GM19452 (cell line): Measurements from ENCODE around the gene EMILIN2.

Experiments
- ATAC-seq: cut with Tn5 transposase; IDR thresholded peaks from one replicate; pipeline ENCODE4 v1.9.1; 2021; ENCODE audit not compliant: unreplicated experiment

EMILIN2 gene

GRCh38 chr18:2897448-2898185, 50.8 kb downstream of the EMILIN2 start:
- no peak for ATAC-seq

- ATAC-seq = no peak
Observed at GRCh38 chr18:2898186-2898640, 51.4 kb downstream of the EMILIN2 start.

- ATAC-seq = no peak
Observed at GRCh38 chr18:2900684-2901422, 54.0 kb downstream of the EMILIN2 start.

- no peak for ATAC-seq
Observed at GRCh38 chr18:2901423-2901985, 54.7 kb downstream of the EMILIN2 start.

- no peak for ATAC-seq
Observed at GRCh38 chr18:2902327-2902726, 55.5 kb downstream of the EMILIN2 start.

- ATAC-seq = no peak
Observed at GRCh38 chr18:2903006-2903405, 56.2 kb downstream of the EMILIN2 start.

- ATAC-seq = peak; percentile 37
Observed at GRCh38 chr18:2905854-2906703, 59.3 kb downstream of the EMILIN2 start.

- ATAC-seq = peak; percentile 66
Observed at GRCh38 chr18:2906704-2907549, 60.1 kb downstream of the EMILIN2 start.

GRCh38 chr18:2907550-2908135, 60.8 kb downstream of the EMILIN2 start:
- no peak for ATAC-seq

GRCh38 chr18:2908166-2908945, 61.5 kb downstream of the EMILIN2 start:
- no peak for ATAC-seq

- no peak for ATAC-seq
Observed at GRCh38 chr18:2908946-2909335, 62.1 kb downstream of the EMILIN2 start.

GRCh38 chr18:2909431-2910140, 62.8 kb downstream of the EMILIN2 start:
- ATAC-seq = no peak

- no peak for ATAC-seq
Observed at GRCh38 chr18:2910261-2910660, 63.5 kb downstream of the EMILIN2 start.

GRCh38 chr18:2910751-2911425, 64.1 kb downstream of the EMILIN2 start:
- ATAC-seq = no peak

- ATAC-seq = no peak
Observed at GRCh38 chr18:2911533-2911932, 64.7 kb downstream of the EMILIN2 start.

- no peak for ATAC-seq
Observed at GRCh38 chr18:2912357-2913299, 65.8 kb downstream of the EMILIN2 start.
